RWPE1 (cell line): ENCODE measurements around the gene SH3BP2.

Experiments used
- CTCF ChIA-PET: fragments of 350-600 bp; sonication (Branson Sonifier 250); formaldehyde crosslinking; extraction: SDS; loops from one replicate; lab custom pipeline; 2021; lab: Yijun Ruan, JAX
- POLR2A ChIA-PET: fragments of 400-600 bp; formaldehyde crosslinking; extraction: SDS; loops from one replicate; lab custom pipeline; 2020; ENCODE audit warnings: antibody characterized with exemption; ENCODE audit not compliant: low non-redundant PET; lab: Yijun Ruan, JAX
- DNase-seq: peaks from one replicate; pipeline ENCODE4 v3.0.0; 2012; ENCODE audit warnings: low spot score
- H3K27ac ChIP-seq: fragments of 450-650 bp; 2 replicates; pipeline ENCODE4 v1.5.1; 2017
- TF ChIP-seq, protein P1 (sequence below): fragments of 450-650 bp; conservative IDR thresholded peaks from 2 replicates; pipeline ENCODE4 v1.5.1; 2017; ENCODE audit warnings: low read depth, mild to moderate bottlenecking

The SH3BP2 gene

DNA sequence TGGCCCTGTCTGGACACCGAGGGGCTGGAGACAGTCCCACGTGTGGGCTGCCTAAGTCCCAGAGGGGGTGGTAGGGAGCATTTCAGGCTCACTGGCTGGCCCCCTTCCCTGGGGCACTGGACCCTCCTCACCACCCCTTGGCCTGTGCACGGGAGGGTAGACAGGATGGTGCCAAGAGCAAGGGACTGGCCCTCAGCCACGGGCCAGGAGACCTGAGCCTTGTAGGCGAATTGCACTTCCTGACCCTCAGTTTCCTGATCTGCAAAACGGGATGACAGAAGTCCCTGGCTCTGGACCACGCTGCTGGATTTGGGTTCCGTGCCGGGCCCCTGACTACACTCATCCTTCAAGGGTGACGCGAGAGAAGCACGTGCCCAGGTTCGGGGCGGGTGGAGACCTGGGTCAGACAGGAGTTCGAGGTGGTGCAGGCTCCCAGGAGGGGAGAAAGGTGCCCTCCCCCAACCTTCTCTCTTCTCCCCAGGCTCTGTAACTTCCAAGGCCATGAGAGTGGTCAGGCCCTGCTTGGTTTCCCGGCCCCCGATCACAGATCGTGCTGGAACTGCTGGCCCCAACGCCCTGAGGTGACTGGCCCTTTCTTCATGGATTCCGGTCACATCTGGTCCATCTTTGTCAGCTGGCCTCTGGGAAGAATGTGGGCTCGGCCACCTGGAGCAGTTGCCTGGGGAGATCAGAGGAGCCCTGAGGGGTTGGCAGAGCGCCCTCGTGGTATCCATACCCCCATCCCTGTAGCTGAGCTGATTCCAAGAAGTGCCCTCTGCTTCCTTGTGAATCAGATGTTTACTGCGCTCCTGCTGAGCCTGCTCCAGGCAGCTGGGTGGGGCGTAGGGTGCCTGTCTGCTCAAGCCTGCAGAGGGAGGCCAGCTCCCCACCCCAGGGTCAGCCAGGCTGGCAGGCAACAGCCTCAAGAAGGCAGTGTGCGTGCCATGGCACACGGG is 3.3 kb downstream of the SH3BP2 start:
- CTCF ChIA-PET: no interaction called here
- peak; percentile 55 for DNase-seq
- POLR2A ChIA-PET: no interaction called here
- TF ChIP-seq, protein P1, sequence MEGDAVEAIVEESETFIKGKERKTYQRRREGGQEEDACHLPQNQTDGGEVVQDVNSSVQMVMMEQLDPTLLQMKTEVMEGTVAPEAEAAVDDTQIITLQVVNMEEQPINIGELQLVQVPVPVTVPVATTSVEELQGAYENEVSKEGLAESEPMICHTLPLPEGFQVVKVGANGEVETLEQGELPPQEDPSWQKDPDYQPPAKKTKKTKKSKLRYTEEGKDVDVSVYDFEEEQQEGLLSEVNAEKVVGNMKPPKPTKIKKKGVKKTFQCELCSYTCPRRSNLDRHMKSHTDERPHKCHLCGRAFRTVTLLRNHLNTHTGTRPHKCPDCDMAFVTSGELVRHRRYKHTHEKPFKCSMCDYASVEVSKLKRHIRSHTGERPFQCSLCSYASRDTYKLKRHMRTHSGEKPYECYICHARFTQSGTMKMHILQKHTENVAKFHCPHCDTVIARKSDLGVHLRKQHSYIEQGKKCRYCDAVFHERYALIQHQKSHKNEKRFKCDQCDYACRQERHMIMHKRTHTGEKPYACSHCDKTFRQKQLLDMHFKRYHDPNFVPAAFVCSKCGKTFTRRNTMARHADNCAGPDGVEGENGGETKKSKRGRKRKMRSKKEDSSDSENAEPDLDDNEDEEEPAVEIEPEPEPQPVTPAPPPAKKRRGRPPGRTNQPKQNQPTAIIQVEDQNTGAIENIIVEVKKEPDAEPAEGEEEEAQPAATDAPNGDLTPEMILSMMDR: no peak; the same call in 1 of the 2 replicates
- H3K27ac ChIP-seq: peak overlapping the region; percentile 99

DNA sequence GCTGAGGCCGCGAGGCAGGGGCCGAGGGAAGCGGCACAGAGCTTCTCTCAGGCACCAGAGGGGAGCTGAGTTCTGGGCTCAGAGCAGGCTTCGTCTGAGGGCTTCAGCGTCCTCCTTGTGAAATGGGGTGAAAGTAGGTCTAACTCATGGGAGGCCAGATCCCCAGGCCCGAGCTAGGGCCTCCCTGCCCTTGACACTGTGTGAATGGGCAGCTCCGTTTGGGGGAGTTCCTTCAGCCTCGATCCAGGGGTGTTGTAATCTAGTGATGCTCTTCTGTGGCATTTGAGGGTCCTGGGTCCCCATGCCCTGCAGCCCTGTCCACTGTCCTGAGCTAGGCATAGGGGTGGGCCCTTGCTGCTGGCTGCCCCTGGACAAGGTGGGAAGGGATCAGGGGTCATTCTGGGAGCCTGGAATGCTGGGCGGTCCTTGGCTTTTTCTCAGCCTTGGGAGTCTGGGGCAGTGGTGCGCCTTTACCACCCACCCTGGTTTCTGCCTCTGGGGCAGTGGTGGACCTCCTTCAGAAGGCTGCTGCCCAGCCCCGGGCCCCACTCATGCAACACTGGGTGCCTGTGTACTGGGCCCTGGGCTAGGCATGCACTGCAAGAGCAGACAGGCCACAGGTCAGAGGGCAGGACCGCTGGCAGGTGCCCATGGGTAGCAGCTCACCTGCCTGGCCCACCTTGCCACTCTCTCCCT is 4.1 kb downstream of the SH3BP2 start:
- DNase-seq: no peak
- CTCF ChIA-PET: interaction anchor here (0.6 kb wide), 1 partner anchor 31 kb away, joined by 3 read pairs; no protein-coding TSS in a partner anchor
- POLR2A ChIA-PET: no interaction called here
- TF ChIP-seq, protein P1: no peak
- H3K27ac ChIP-seq: peak overlapping the region; percentile 99

DNA sequence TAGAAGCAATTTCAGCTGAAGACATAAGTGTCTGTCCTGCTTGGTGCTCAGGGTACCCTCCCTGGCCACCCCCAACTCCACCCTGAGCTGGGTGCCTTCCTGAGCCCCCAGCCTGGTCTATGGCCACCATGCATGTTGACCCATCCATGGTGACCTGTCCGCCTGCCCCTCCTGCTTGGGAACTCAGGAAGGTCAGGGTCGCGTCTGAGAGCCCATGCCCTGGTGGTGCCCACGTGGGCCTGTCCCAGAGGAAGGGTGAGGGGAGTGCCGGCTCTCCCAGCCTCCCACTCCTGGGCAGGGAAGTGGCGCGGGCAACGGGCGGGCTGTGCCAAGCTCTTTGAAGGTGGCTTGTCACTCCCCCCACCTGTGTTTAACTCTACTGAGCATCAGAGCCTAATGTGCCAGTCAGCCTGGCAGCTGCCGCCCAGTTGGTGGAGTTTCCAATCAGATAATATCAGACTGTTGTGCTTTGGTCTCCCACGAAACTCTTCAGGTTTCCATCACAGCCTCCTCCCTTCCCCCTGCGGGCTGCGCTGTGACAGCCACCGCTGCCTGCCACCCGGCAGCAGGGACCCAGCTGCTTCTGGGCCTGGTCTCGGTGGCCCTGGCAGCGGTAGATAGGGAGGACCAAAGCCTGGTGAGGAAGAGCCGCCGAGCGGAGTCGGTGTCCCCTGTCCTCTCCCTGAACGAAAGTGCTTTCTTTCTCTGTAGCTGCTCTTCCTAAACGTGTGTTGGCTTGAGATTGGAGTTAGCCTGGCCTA is 4.8 kb downstream of the SH3BP2 start:
- ChIA-PET POLR2A (no interaction called here), CTCF (interaction anchor here (0.6 to 1.6 kb wide), 2 partner anchors 31 to 82 kb away, joined by 3 read pairs; no protein-coding TSS in a partner anchor)
- no peak for DNase-seq
- TF ChIP-seq, protein P1: no peak
- H3K27ac ChIP-seq: peak overlapping the region; percentile 99

DNA sequence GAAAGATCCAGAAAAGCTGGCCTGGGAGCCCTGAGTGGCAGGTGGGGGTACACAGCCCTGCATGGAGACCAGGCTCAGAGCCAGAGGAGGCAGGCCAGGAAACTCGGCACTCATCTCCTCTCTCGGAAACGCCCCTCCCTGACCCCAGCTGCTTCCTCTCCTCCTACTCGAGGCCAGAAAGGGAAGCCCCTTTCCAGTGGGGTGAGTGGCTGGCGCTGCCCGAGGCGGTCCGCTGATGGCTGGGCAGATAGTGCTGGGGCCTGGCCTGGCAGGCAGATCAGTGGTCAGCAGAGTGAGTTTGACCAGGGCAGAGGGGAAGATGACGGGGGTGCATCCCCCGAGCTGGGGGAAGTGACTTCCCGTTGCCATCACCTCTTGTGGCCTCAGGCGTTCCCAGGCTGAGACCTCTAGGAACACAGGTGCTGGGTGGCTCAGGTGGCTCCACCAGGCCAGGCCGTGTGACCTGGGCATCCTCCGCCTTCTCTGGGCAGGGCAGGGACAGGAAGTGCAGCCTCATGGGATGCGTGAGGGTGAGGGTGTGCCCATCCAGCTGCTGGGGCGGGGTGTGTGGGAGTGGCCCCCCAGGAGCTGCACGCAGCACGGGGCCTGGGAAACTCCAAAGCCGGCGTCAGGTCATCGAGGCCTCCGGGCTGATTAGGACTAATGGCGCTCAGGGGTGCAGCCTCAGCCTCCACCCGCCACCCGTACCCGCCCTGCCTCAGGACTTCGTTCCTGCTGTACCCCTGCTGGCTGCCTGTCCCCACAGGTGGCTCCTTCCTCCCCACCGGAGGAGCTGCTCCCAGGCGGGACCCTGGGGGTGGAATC is 5.7 kb downstream of the SH3BP2 start:
- ChIA-PET CTCF (interaction anchor here (1.6 kb wide), 1 partner anchor 81 kb away, joined by 3 read pairs; no protein-coding TSS in a partner anchor), POLR2A (no interaction called here)
- no peak for DNase-seq
- TF ChIP-seq, protein P1: no peak
- peak overlapping the region; percentile 99 for H3K27ac ChIP-seq

DNA sequence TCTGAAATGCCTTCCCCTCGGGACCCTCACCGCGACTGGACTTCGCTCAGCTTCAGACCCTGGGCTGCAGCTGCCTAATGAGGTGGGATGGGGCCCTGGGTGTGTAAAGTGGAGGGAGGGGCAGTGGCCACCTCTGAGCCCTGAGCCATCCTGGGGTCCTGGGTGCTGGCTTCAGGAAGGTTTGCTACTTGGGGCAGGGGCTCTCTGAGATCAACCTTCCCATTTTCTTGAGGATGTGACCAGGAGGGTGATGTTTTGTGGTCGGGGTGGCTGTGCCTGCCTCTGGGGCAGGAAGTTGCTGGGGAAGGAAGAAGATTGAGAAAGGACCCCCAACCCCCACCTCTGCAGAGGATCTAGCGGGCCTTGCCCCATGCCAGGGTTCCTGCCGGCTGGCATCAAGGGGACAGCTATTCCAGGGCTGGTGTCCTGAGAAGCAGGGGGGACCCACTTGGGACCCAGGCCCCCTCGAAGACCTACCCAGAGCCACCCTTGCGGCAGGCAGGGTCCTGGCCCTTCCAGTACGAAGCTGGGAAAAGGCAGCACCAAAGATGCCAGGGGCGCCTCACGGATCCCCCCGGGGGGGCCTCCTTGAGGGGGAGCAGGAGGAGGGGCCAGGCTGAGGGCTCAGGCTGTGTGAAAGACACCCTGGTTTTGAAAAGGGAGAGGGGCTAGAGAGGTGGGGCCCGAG is 6.5 kb downstream of the SH3BP2 start:
- ChIA-PET CTCF (interaction anchor here (1.0 kb wide), 1 partner anchor 53 kb away, joined by 4 read pairs; no protein-coding TSS in a partner anchor), POLR2A (no interaction called here)
- H3K27ac ChIP-seq: peak overlapping the region; percentile 99
- no peak for DNase-seq
- TF ChIP-seq, protein P1: no peak
